ENCODE measurements around the gene MEIS2.

DNA sequence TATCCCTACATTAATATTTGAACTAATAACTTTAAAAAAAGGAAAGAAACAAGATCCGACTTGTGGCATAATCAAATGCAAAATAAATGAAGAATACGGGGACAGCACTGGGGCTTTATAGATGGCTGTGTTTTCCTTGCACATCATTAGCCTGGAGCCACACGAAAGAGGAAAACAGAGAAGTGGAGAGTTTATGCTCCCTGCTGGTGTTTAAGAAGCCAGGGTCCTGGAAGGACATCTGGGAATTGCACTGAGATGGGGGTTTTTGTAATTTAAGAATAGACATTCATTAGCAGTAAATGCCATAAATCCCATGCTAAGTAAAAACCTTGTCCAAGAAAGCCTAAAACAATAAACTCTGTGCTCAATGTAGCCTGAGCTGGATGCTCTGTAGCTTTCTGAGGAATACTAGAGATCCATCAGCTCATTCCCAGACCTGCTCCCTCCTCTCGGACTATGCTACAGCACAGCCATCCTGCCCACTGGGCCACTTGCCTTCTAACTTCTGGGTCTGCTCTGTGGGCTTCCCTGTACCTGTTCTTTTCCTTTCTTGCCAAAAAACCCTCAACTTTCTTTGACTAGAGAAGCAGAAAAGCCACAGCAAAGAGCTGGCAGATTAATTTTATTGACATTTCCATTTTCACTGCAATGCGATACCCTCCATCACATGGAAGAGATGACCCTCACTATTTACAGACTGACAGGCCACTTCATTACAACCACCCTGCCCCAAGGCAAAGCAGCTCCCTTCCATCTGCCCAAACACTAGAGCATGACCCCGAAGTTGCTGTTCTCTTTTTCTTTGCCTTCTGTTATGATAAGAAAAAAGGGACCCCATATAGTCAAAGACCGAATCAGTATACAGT lies 62.3 kb downstream of the MEIS2 start:
- TF ChIP-seq, protein P1, sequence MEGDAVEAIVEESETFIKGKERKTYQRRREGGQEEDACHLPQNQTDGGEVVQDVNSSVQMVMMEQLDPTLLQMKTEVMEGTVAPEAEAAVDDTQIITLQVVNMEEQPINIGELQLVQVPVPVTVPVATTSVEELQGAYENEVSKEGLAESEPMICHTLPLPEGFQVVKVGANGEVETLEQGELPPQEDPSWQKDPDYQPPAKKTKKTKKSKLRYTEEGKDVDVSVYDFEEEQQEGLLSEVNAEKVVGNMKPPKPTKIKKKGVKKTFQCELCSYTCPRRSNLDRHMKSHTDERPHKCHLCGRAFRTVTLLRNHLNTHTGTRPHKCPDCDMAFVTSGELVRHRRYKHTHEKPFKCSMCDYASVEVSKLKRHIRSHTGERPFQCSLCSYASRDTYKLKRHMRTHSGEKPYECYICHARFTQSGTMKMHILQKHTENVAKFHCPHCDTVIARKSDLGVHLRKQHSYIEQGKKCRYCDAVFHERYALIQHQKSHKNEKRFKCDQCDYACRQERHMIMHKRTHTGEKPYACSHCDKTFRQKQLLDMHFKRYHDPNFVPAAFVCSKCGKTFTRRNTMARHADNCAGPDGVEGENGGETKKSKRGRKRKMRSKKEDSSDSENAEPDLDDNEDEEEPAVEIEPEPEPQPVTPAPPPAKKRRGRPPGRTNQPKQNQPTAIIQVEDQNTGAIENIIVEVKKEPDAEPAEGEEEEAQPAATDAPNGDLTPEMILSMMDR (conservative IDR thresholded peaks at IDR 0.05; ENCODE audit: low read depth in 2 of 2) = no peak
- TF ChIP-seq POLR2AphosphoS5 (IDR thresholded peaks at IDR 0.05; ENCODE audit: low read depth) = no peak
